ENCODE results near the gene CNOT11. TPM values are rescaled to one million over a fixed set of nuclear protein-coding genes. Genes with fewer than 3 reads are reported as not detected.

Gene CNOT11
- total RNA-seq, 1 experiment from 2014 or later, result 57.8 TPM

DNA sequence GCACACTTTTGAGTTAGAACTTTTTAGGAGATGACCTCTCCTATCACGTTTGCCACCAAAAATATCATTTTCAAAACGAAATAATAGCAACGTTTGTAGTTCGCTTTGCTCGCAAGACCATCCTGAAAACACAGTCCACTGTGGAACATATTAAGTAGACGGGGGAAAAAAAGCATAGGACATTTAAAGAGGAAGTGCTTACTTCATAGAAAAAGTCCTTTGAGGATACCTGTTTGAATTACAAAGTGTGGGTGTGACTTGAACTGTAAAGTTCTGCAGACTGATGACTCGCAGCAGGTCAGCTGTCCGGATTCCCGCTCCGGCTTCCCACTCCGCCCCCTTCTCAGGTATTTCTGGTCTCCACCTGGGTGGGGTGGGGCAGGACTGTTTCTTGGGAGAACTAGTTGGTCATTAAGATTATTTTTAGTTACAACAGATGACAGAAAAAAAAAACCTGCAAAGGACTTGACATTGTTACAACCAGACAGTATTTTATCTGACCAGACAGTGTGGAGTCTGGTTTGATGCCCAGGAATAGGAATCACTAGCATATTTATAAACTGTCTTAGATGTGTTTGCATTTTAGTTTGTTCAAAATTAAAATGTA is 13.3 kb downstream of the CNOT11 start:
- H4K20me1 ChIP-seq (ENCODE audit: insufficient read depth), result 0 out of 2 replicates have a peak, but pooled peaks cover 6% of the 10 kb centered on the region
- H3K4me2 ChIP-seq (ENCODE audit: low read length), result peak overlapping the region; percentile 26; the same call in 1 of the 2 replicates
- intact Hi-C loops (cut with micrococcal nuclease), result no loop called here
- peaks cover 4% of the 10 kb centered on the region; the same call in 1 of the 2 replicates for H3K79me2 ChIP-seq (ENCODE audit: insufficient read depth, low read length)
- RAD21 ChIA-PET (ENCODE audit: low non-redundant PET in 1 of 2, low total read pairs in 2 of 2, uncharacterized antibody in 2 of 2, unreplicated experiment in 2 of 2), result no interaction called here
- ATAC-seq (peak; percentile 63; the same call in 1 of the 2 replicates), DNase-seq (ENCODE audit: low read depth, low spot score) (no peak)
- POLR2A ChIA-PET, result no interaction called here
- no peak overlapping the region for H3K27ac ChIP-seq (ENCODE audit: low read depth, low read length)
- no peaks in the 10 kb centered on the region for H3K9me2 ChIP-seq (ENCODE audit: insufficient read depth)
- no peak overlapping the region for H3K9ac ChIP-seq (ENCODE audit: low read length)
- no peak overlapping the region for H2AFZ ChIP-seq (ENCODE audit: low read depth, low read length, poor library complexity, severe bottlenecking)
- H3K36me3 ChIP-seq (ENCODE audit: control insufficient read depth in 1 of 2, insufficient read depth in 2 of 2, low read length in 2 of 2), result peaks cover 42 to 53% of the 10 kb centered on the region in 2 experiments
- H3K4me3 ChIP-seq (replicated peaks in 1 of 2; ENCODE audit: low read depth in 1 of 2, low read length in 2 of 2), result no peak overlapping the region
- TSS peak; percentile 7 for BruUV-seq (replicated peaks)
- no peaks in the 10 kb centered on the region for H3K9me3 ChIP-seq (ENCODE audit: control insufficient read depth in 1 of 2, insufficient read depth in 1 of 2, low read depth in 1 of 2, low read length in 2 of 2)
- H3K4me1 ChIP-seq (ENCODE audit: control insufficient read depth in 1 of 2, insufficient read depth in 2 of 2, low read length in 2 of 2), result peaks cover 4 to 14% of the 10 kb centered on the region in 2 experiments; a peak in 3 of 4 replicates
- CTCF ChIA-PET, result no interaction called here
- no peaks in the 10 kb centered on the region for H3K27me3 ChIP-seq (ENCODE audit: insufficient read depth, low read length)
- TF ChIP-seq FOSL1 (IDR thresholded peaks at IDR 0.05; ENCODE audit: low read depth), result peak; percentile 41
- TF ChIP-seq CBX3 (IDR thresholded peaks at IDR 0.05; ENCODE audit: low read depth), result no peak
- TF ChIP-seq, protein P1, sequence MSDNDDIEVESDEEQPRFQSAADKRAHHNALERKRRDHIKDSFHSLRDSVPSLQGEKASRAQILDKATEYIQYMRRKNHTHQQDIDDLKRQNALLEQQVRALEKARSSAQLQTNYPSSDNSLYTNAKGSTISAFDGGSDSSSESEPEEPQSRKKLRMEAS (IDR thresholded peaks at IDR 0.05), result 0 out of 2 replicates have a peak, but pooled peaks have one; percentile 35
- TF ChIP-seq JUND (IDR thresholded peaks at IDR 0.05), result peak; percentile 52; the same call in 1 of the 2 replicates
- TF ChIP-seq, protein P2, sequence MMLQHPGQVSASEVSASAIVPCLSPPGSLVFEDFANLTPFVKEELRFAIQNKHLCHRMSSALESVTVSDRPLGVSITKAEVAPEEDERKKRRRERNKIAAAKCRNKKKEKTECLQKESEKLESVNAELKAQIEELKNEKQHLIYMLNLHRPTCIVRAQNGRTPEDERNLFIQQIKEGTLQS (IDR thresholded peaks at IDR 0.05), result no peak
- peak; percentile 50; the same call in 1 of the 2 replicates for TF ChIP-seq EGR1 (IDR thresholded peaks at IDR 0.05; ENCODE audit: low read depth)
- peak; percentile 35; the same call in 1 of the 2 replicates for TF ChIP-seq SIN3A (IDR thresholded peaks at IDR 0.05; ENCODE audit: low read depth)
- no peak for TF ChIP-seq POLR2A (IDR thresholded peaks at IDR 0.05; ENCODE audit: borderline replicate concordance, extremely low read depth, insufficient read depth, insufficient read length)
- TF ChIP-seq ZNF274 (IDR thresholded peaks at IDR 0.05; ENCODE audit: low read depth, low read length), result no peak
- TF ChIP-seq POLR2AphosphoS5 (IDR thresholded peaks at IDR 0.05; ENCODE audit: low read depth, low read length), result no peak
- no peak for TF ChIP-seq REST (IDR thresholded peaks at IDR 0.05; ENCODE audit: low read depth)
- peak; percentile 30; the same call in 1 of the 2 replicates for TF ChIP-seq SP1 (IDR thresholded peaks at IDR 0.05; ENCODE audit: low read depth)
- no peak for TF ChIP-seq ZBTB33 (IDR thresholded peaks at IDR 0.05; ENCODE audit: extremely low read depth, insufficient replicate concordance, low read length)
- TF ChIP-seq YY1 (IDR thresholded peaks at IDR 0.05; ENCODE audit: extremely low read depth, insufficient replicate concordance, low read depth, low read length), result no peak
- no peak for TF ChIP-seq ZFX (IDR thresholded peaks at IDR 0.05)

All from HCT116 (cell line).